Measurements from ENCODE around the gene ZP1.
A peak's percentile ranks its signal among the peaks of the same experiment; 100 is the strongest.

ZP1 gene

DNA sequence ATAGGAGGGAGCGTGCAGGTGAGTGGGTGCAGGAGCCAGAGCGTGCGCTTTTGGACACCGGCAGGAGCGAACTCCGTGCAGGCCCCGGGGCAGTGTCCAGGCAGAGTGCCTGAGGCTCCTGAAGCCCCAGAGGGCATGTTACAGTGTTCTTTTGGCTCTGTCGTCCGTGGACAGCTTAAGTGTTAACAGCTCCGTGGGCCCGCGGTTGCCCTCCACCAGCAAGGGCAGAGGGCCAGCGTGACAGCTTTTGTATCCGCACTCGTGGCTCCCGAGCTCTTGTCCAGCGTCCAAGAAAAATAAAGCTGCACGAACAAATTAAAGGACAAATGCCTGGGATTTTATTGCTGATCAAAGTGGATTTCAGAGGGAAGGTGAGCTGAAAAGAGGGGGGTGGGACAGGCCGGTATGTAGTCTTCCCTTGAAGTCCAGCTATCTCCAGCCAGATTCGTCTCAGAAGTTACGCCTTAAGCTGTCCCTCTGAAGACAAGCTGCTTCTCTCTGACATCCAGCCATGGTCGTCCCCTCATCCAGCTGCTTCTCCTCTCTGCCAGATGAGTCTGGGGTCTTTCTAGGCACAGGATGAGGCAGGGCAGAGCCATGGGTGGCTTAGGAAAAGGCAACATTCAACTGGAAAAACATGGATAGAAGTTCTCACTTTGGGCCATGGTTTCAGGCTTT is 45.6 kb downstream of the ZP1 start:
- no peak for DNase-seq

DNA sequence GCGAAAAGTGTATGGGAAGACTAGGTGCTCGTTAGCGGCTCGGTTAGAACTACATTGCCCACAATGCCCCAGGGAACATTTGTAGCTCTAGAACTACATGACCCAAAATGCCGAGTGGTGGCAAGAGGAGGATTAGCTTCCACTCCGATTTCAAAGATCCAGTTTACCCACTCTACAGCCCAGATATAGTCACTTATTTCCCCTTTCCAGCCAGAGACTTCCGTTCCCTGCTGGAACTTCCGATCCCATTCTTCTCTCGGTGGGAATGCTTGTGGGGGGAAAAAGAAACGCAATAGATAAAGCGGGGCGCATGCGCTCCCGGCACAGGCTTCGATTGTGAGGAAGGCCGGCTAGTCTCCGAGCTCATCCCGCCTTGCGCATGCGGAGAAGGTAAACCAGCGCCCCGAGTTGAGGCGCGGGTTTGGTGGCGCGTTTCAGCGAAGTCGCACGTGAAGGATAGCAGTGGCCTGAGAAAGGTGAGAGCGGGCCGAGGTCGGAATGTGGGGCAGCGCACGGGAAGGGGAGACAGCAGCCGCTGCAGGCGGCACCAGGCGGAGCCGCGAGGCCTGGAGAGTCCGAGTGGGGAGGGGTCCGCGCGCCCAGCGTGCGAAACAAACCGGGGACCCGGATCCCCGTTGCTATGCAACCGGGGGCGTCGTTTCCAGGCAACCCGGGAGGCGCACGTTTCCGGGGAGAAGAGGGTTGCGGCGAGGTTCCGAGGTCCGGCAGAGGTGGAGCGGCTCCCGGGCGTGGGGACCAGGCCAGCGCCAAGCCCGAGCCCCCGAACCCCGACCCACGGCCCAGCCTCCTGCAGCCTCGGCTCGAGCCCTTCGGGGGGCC is 46.7 kb downstream of the ZP1 start, which contains the start of gene TMEM109:
TMEM109 (plus strand) TSS at position 366 of the 840 bp plus-strand sequence. CDS start 5,536 bp downstream, outside the sequence.
- peak; percentile 32 for DNase-seq

- no peak for DNase-seq
Observed at GRCh38 chr11:60914633-60915247, 47.4 kb downstream of the ZP1 start.

DNA sequence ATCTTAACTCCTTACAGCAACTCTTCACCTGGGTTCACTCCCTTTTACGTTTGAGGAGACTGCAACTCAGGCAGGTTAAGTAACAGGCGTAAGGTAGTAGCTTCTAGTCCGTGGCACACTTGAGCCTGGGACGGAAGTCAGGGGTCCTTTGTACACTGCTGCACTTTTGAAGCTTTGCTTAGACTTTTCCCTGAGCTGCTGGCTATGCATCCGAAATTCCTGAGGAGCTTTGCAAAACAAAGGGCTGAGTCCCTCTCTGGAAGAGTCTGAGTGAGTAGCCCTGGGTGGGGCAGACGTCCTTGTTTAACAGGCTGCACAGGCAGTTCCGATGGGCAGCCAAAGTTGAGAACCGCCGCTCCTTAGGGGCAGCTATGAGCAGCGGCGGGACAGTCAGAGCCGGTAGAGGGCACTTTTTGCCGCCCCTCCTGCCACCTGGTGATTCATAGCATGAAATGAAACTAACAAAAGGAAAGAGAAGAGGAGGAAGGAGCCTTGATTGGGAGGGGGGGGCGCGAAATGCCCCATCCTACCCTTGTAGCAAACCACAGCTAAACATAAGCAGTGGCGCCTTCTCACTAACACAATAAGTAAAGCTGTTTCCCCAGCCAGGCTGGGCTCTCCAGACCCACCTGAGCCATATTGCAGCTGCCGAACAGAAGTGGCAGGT is 48.0 kb downstream of the ZP1 start:
- DNase-seq: peak; percentile 16

GRCh38 chr11:60916669-60917206 is 49.4 kb downstream of the ZP1 start:
- no peak for DNase-seq

GRCh38 chr11:60917267-60917666 is 49.9 kb downstream of the ZP1 start:
- no peak for DNase-seq

DNA sequence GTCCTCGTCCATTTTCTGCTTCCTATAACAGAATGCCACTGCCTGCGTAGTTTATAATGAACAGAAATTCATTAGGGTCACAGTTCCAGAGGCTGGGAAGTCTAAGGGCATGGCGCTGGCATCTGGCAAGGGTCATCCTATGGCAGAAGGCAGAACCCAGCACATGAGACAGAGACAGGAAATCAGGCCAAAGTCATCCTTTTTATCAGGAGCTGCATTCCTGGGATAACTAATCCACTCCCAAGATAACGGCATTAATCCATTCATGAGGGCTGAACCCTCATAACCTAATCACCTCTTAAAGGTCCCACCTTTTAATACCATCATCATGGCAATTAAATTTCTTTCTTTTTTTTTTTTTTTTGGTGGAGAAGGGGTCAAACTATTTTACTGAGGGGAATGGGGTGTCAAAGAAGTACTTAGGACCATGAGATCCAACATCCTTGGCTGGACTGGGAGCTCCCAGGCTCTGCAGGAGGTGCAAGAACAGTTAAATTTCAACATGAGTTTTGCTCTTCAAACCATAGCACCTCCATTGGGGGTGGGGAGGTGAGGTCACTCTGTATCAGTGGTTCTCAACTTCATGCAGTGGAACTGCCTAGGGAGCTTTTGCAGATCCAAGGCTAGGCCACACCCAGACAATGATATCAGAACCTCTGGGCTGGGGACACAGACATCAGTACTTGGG is 51.1 kb downstream of the ZP1 start:
- DNase-seq: no peak

DNA sequence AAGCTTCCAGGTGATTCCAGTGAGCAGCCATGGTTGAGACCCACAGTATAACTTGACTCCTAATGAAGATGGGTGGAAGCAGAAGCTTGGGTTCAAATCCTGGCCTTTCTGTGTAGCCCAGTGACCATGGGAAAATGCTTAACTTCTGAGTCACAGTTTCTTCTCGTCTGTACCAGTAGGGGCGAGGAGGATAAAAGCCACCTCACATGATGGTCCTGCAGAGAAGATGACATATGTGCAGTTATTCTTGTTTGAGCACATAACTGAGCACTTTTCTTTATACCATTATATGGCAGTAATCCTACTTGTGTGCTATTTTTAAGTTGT is 51.6 kb downstream of the ZP1 start:
- DNase-seq: no peak

GRCh38 chr11:60919320-60919719 is 52.0 kb downstream of the ZP1 start:
- no peak for DNase-seq

GRCh38 chr11:60919956-60920355 is 52.6 kb downstream of the ZP1 start:
- DNase-seq: no peak

DNA sequence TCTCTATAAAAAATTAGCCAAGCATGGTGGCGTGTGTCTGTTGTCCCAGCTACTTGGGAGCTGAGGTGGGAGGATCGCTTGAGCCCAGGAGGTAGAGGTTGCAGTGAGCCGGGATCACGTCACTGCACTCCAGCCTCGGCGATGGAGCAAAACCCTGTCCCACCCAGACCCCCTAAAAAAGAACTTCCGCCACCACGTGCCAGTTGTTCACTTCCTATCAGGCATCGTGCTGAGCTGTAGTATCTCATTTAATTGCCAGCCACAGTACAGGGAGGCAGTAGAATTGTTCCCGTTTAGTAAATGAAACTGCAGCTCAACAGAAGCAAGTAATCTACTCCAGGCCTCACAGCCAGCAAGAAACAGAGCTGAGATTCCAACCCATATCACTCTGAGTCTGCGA is 53.9 kb downstream of the ZP1 start:
- DNase-seq: no peak

GRCh38 chr11:60921777-60922335 is 54.5 kb downstream of the ZP1 start:
- no peak for DNase-seq

- no peak for DNase-seq
Observed at GRCh38 chr11:60922906-60923305, 55.6 kb downstream of the ZP1 start.

DNA sequence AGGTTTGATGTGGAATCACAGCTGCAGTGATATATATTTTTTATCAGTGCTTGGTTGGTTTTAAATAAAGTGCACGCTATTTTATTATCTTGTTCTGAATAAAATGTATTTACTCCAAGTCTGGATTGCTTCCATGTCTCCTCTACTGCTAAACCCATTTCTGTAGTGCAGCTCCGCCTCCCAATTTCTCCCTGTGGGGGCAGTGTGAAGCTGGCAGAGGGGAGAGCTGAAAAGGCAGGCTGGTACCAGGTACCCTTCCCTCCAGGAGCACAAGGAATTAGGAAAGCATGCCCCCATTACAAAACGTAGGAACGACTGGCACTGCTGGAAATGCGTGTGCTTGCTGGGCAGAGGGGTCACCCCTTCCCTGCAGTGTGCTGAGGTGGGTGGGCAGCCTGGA is 56.0 kb downstream of the ZP1 start:
- DNase-seq: no peak

DNA sequence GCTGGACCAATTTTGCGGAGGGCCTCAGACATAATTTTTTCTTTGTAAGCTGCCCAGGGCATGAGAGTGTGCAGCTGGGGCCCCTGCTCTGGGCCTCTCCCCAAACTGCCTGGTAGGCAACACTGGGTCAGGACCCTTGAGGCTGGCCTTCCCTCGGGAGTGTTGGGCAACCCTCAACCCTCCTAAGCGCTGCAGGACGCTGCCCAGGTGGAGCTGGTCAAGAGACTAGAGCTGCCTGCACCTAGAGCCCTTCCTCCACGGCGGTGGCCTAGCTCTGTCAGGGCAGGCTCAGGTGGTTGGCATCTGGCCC is 56.4 kb downstream of the ZP1 start:
- DNase-seq: no peak

DNA sequence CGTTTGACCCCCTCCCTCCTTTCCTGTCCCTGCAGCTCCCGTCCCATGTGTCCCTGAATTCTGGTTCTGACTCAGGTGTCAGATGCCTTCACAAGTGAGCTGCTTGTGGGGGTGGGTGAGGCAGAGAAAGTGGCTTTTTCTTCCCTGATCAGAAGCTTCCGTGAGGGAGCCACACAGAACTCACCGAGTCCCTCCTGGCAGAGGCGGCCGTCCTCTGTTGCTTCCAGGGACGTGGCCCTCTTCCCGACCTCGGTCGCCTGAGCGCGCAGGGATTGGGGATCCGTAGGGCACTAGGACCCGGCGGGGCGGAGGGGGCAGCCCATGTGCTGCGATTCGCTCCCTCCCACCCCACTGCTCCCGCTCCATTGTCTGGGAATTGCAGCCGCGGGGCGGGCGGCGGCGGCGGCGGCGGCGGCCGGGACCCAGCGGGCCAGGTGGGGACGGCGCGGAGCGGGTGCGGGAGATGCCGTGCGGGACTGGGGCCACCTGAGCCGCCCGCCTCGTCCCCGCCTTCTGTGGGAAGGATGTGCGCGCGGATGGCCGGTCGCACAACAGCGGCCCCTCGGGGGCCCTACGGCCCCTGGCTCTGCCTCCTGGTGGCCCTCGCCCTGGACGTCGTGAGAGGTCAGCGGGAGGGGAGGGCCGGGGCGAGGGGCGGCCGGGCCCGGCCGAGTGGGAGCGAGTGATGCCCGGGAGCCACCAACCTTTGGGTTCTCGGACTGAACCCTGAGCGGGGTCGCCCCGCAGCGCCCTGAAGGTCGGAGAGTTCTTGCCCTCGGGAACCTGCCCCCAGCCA is 57.0 kb downstream of the ZP1 start, which contains the start of gene TMEM132A:
TMEM132A (plus strand) TSS at position 351 of the 796 bp plus-strand sequence; CDS start at position 525, 174 bp downstream.
- no peak for DNase-seq

Data from SIG-M5 (cell line).